ENCODE data around the gene LRFN3. TPM values are rescaled to one million over a fixed set of nuclear protein-coding genes. Genes with fewer than 3 reads are reported as not detected.
A peak's percentile ranks its signal among the peaks of the same experiment; 100 is the strongest.
"Not testable (repeated sequence)": the region's sequence is repeated elsewhere in the genome, so short reads cannot be mapped to it uniquely, and the experiment has no call there.

The LRFN3 gene
- total RNA-seq, 1 donor from 2014 or later: 14.4 TPM

DNA sequence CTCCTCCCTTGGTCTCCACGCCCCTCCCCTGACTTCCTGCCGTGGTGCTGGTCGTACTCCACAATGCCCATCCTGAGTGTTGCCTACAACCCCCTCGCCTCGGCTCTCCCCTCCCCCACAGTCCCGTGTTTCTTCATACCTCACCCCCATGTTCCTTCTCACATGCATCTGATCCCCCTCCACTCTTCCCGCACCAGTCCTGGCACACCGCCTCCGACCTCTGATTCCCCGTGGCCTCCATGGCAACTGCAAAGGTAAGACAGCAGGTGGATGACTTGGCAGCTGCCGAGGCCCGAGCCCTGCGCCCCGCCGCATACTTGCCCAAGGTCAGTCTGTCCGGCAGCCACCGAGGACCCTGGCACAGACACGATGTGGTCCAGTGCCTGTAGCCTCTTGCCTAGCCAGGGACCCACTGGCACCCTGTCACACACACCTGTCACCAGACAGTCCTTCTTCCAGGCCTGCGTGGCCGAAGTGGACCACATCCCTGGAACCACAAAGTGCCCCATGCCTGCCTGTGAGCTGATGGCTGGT lies 42.7 kb downstream of the LRFN3 start:
- Histone ChIP-seq H3K36me3 (ENCODE audit: control insufficient read depth, insufficient read depth, low read length) (no peaks in the 10 kb centered on the region), H3K27me3 (ENCODE audit: control insufficient read depth, insufficient read depth, low read length) (peaks cover 3% of the 10 kb centered on the region), H3K4me3 (ENCODE audit: low read depth, low read length) (no peak overlapping the region)
- DNase-seq (ENCODE audit: low read depth): no peak
- TF ChIP-seq, protein P1, sequence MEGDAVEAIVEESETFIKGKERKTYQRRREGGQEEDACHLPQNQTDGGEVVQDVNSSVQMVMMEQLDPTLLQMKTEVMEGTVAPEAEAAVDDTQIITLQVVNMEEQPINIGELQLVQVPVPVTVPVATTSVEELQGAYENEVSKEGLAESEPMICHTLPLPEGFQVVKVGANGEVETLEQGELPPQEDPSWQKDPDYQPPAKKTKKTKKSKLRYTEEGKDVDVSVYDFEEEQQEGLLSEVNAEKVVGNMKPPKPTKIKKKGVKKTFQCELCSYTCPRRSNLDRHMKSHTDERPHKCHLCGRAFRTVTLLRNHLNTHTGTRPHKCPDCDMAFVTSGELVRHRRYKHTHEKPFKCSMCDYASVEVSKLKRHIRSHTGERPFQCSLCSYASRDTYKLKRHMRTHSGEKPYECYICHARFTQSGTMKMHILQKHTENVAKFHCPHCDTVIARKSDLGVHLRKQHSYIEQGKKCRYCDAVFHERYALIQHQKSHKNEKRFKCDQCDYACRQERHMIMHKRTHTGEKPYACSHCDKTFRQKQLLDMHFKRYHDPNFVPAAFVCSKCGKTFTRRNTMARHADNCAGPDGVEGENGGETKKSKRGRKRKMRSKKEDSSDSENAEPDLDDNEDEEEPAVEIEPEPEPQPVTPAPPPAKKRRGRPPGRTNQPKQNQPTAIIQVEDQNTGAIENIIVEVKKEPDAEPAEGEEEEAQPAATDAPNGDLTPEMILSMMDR (IDR thresholded peaks at IDR 0.05; ENCODE audit: insufficient read depth, low read length, poor library complexity, severe bottlenecking): no peak

DNA sequence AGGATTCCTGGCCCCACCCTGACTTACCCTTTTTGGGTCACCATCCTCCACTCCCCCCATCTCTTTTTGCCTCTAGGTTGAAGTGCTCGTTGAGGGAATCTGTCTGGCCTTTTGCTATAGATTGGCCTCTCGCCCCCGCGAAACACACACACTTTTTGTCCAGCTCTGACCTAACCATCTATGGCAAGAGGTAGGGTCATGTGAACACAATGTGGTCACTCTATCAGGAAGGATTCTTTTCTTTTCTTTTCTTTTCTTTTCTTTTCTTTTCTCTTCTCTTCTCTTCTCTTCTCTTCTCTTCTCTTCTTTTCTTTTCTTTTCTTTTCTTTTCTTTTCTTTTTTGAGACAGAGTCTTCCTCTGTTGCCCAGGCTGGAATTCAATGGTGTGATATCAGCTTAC lies 44.8 kb downstream of the LRFN3 start:
- DNase-seq (ENCODE audit: low read depth); H3K36me3 ChIP-seq (ENCODE audit: control insufficient read depth, insufficient read depth, low read length); H3K4me3 ChIP-seq (ENCODE audit: low read depth, low read length); H3K27me3 ChIP-seq (ENCODE audit: control insufficient read depth, insufficient read depth, low read length): not testable (repeated sequence)

DNA sequence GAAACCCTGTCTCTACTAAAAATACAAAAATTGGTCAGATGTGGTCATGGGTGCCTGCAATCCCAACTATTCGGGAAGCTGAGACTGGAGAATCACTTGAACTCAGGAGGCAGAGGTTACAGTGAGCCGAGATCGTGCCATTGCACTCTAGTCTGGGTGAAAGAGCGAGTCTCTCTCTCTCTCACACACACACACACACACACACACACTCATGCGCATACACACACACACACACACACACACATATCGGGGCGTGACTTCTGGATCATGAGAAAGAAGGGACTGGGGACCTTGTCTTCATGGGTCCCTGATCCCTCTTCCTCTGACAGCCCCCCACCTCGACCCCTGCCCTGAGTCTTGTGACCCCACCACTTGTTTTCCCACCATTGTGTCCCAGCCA lies 47.0 kb downstream of the LRFN3 start:
- TF ChIP-seq, protein P1 (IDR thresholded peaks at IDR 0.05; ENCODE audit: insufficient read depth, low read length, poor library complexity, severe bottlenecking): no peak
- DNase-seq (ENCODE audit: low read depth): no peak
- Histone ChIP-seq H3K27me3 (ENCODE audit: control insufficient read depth, insufficient read depth, low read length) (peaks cover 20% of the 10 kb centered on the region), H3K36me3 (ENCODE audit: control insufficient read depth, insufficient read depth, low read length) (no peaks in the 10 kb centered on the region), H3K4me3 (ENCODE audit: low read depth, low read length) (no peak overlapping the region)

DNA sequence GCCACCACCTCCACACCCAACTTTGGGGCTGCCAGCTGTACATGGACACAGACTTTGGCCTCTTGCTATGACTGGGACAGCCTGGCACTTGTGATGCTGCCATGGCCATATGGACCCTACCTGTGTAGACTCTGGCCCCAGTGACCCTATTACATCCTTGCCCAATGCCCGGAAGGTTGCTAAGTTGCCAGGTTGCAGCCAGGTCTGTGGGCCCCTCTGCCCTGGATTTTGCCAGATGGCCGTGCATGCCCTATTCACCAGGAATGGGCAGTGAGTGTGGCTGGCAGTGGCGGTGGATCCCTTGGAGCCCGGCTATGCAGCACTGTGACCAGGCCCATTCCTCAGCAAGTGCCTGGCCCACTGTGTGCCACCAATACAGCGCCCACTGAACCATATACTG lies 49.9 kb downstream of the LRFN3 start:
- H3K27me3 ChIP-seq (ENCODE audit: control insufficient read depth, insufficient read depth, low read length): peaks cover 17% of the 10 kb centered on the region
- TF ChIP-seq, protein P1 (IDR thresholded peaks at IDR 0.05; ENCODE audit: insufficient read depth, low read length, poor library complexity, severe bottlenecking): no peak

DNA sequence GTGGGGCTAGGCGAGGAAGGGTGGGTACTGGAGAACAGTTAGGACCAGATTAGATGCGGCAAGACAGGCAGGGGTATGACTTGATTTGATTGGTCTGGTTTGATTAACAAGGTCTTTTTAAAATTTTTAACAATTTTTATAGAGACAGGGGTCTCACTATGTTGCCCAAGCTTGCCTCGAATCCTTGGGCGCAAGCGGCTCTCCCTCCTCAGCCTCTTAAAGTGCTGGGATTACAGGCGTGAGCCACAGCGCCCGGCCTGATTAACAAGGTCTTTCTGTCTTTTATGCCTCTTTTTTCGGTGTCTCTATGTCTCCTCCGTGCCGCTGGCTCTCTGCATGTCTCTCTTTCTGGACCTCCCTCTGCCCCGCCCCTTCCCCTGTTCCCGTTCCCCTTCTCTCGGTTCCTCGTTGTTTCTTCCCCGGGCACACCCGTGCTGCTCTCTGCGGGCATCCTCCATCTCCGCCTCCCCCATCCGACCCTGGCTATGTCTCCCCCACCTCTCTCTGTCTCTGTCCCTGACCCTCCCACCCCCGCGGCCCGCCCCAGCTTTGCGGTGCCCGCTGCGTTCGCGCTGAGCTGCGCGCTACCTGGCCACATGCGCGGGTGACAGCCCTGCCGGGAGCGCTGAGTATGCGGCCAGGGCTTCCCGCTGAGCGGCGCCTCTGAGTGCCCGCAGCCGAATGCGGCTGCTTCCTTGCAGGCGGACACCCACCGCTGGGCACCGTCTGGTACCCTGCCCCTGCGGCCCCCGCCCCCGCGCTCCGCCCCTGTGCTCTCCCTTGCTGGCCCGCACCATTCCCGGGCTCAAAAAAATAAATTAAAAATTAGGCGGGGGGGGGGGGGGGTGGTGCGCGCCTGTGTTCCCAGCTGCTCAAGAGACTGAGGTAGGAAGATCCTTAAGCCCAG lies 50.7 kb downstream of the LRFN3 start:
- TF ChIP-seq, protein P1 (IDR thresholded peaks at IDR 0.05; ENCODE audit: insufficient read depth, low read length, poor library complexity, severe bottlenecking): peak; percentile 5

More for the DNA sequence above, 49.9 kb downstream of the LRFN3 start:
- DNase-seq (ENCODE audit: low read depth): no peak
- no peaks in the 10 kb centered on the region for H3K36me3 ChIP-seq (ENCODE audit: control insufficient read depth, insufficient read depth, low read length)
- no peak overlapping the region for H3K4me3 ChIP-seq (ENCODE audit: low read depth, low read length)

DNA sequence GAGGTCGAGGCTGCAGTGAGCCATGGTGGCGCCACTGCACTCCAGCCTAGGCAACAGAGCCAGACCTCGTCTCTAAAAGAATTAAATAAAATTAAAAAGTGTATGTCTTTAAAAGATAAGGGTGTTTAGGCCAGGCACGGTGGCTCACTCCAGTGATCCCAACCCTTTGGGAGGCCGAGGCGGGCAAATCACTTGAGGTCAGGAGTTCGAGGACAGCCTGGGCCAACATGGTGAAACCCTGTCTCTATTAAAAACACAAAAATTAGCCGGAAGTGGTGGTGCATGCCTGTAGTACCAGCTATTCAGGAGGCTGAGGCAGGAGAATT lies 51.4 kb downstream of the LRFN3 start:
- H3K4me3 ChIP-seq (ENCODE audit: low read depth, low read length): no peak overlapping the region
- DNase-seq (ENCODE audit: low read depth): no peak
- TF ChIP-seq, protein P1 (IDR thresholded peaks at IDR 0.05; ENCODE audit: insufficient read depth, low read length, poor library complexity, severe bottlenecking): no peak
- peaks cover 17% of the 10 kb centered on the region for H3K27me3 ChIP-seq (ENCODE audit: control insufficient read depth, insufficient read depth, low read length)
- no peaks in the 10 kb centered on the region for H3K36me3 ChIP-seq (ENCODE audit: control insufficient read depth, insufficient read depth, low read length)

More for the DNA sequence above, 50.7 kb downstream of the LRFN3 start:
- Histone ChIP-seq H3K4me3 (ENCODE audit: low read depth, low read length) (peak overlapping the region; percentile 21), H3K36me3 (ENCODE audit: control insufficient read depth, insufficient read depth, low read length) (no peaks in the 10 kb centered on the region), H3K27me3 (ENCODE audit: control insufficient read depth, insufficient read depth, low read length) (peaks cover 17% of the 10 kb centered on the region)
- DNase-seq (ENCODE audit: low read depth): no peak
